IMR-90 (cell line): ENCODE results near the gene SLC31A2. TPM values are rescaled to one million over a fixed set of nuclear protein-coding genes. Genes with fewer than 3 reads are reported as not detected.

Experiments used
- ATAC-seq: fragments of 200-7000 bp; cut with Tn5 transposase; 2 replicates; pipeline ENCODE4 v1.9.1; 2020; ENCODE audit warnings: low read depth, mild to moderate bottlenecking, moderate library complexity
- BruUV-seq: library from RNA; stranded (reverse); fragments of 400-500 nt; replicated peaks from 2 replicates; lab custom pipeline; 2021; lab: Mats Ljungman, UMichigan
- CTCF ChIA-PET: fragments of 300-600 bp; formaldehyde crosslinking; extraction: SDS; loops from one replicate; lab custom pipeline; 2021; ENCODE audit warnings: antibody characterized with exemption; lab: Yijun Ruan, JAX
- POLR2A ChIA-PET: fragments of 300-600 bp; sonication (Branson Sonifier 250); formaldehyde crosslinking; loops from one replicate; lab custom pipeline; 2022; ENCODE audit warnings: antibody characterized with exemption; ENCODE audit not compliant: unreplicated experiment; lab: Charles Lee
- DNase-seq: peaks from one replicate; pipeline ENCODE4 v3.0.0; 2013
- H2AFZ ChIP-seq: replicated peaks from 2 replicates; pipeline ENCODE3; 2013; ENCODE audit warnings: low read length, mild to moderate bottlenecking; ENCODE audit not compliant: poor library complexity
- H2AK5ac ChIP-seq: 2 replicates; pipeline ENCODE4 v1.6.1; 2013; ENCODE audit warnings: low read depth, low read length, inconsistent platforms
- H2AK9ac ChIP-seq: replicated peaks from 2 replicates; pipeline ENCODE3; 2013; ENCODE audit warnings: mild to moderate bottlenecking, low read depth, low read length, moderate library complexity; ENCODE audit not compliant: poor library complexity
- H2BK120ac ChIP-seq: 2 replicates; pipeline ENCODE4 v1.6.1; 2013; ENCODE audit warnings: low read depth, low read length, inconsistent platforms
- H2BK15ac ChIP-seq: 3 replicates; pipeline ENCODE4 v1.6.1; 2013; ENCODE audit warnings: low read depth, low read length, inconsistent platforms
- H2BK20ac ChIP-seq: 2 replicates; pipeline ENCODE4 v1.6.1; 2013; ENCODE audit warnings: low read depth, mild to moderate bottlenecking, inconsistent platforms, low read length, moderate library complexity
- H2BK5ac ChIP-seq: 2 replicates; pipeline ENCODE4 v1.6.1; 2013; ENCODE audit warnings: mild to moderate bottlenecking, low read depth, low read length, inconsistent platforms; ENCODE audit not compliant: poor library complexity, severe bottlenecking
- H3K14ac ChIP-seq: replicated peaks from 2 replicates; pipeline ENCODE4 v1.6.1; 2013; ENCODE audit warnings: low read depth, low read length, inconsistent platforms
- H3K18ac ChIP-seq: 2 replicates; pipeline ENCODE4 v1.6.1; 2013; ENCODE audit warnings: low read depth, low read length, control low read depth
- H3K23ac ChIP-seq: 2 replicates; pipeline ENCODE4 v1.6.1; 2013; ENCODE audit warnings: low read depth, low read length, inconsistent platforms
- H3K27ac ChIP-seq: 2 replicates; pipeline ENCODE4 v1.5.1; 2013; ENCODE audit warnings: mild to moderate bottlenecking, control low read depth, low read length; ENCODE audit not compliant: insufficient read depth
- H3K27me3 ChIP-seq: 2 replicates; pipeline ENCODE4 v1.6.1; 2013; ENCODE audit warnings: low read length; ENCODE audit not compliant: control insufficient read depth, insufficient read depth
- H3K36me3 ChIP-seq: 2 replicates; pipeline ENCODE4 v1.6.1; 2013; ENCODE audit warnings: low read length, mixed read lengths; ENCODE audit not compliant: control insufficient read depth, insufficient read depth
- H3K4ac ChIP-seq: 2 replicates; pipeline ENCODE4 v1.6.1; 2013; ENCODE audit warnings: low read depth, low read length, inconsistent platforms
- H3K4me1 ChIP-seq: 2 replicates; pipeline ENCODE4 v1.6.1; 2013; ENCODE audit warnings: low read length, mixed read lengths; ENCODE audit not compliant: control insufficient read depth, insufficient read depth
- H3K4me2 ChIP-seq: 2 replicates; pipeline ENCODE4 v1.6.1; 2013; ENCODE audit warnings: low read depth, mild to moderate bottlenecking, control low read depth, low read length, moderate library complexity
- H3K4me3 ChIP-seq: 2 replicates; pipeline ENCODE4 v1.5.1; 2013; ENCODE audit warnings: low read depth, mild to moderate bottlenecking, control low read depth, low read length, moderate library complexity; ENCODE audit not compliant: insufficient read depth
- H3K56ac ChIP-seq: 2 replicates; pipeline ENCODE4 v1.6.1; 2013; ENCODE audit warnings: low read length, inconsistent platforms; ENCODE audit not compliant: insufficient read depth; ENCODE audit errors: extremely low read depth
- H3K79me1 ChIP-seq, 2 experiments: 2 replicates each; pipeline ENCODE4 v1.6.1; 2013; ENCODE audit warnings: low read length in 2 of 2, inconsistent platforms in 1 of 2, low read depth in 1 of 2
- H3K9ac ChIP-seq: 2 replicates; pipeline ENCODE4 v1.6.1; 2013; ENCODE audit warnings: low read depth, low read length, control low read depth
- H3K9me1 ChIP-seq: 2 replicates; pipeline ENCODE4 v1.6.1; 2013; ENCODE audit warnings: low read length, inconsistent platforms; ENCODE audit not compliant: insufficient read depth
- H3K9me3 ChIP-seq: 2 replicates; pipeline ENCODE4 v1.6.1; 2013; ENCODE audit warnings: low read length; ENCODE audit not compliant: control insufficient read depth, insufficient read depth
- H4K20me1 ChIP-seq: 2 replicates; pipeline ENCODE4 v1.6.1; 2013; ENCODE audit warnings: low read length, inconsistent platforms; ENCODE audit not compliant: insufficient read depth
- H4K5ac ChIP-seq: 2 replicates; pipeline ENCODE4 v1.6.1; 2013; ENCODE audit warnings: mild to moderate bottlenecking, low read depth, low read length, control low read depth
- H4K8ac ChIP-seq, 2 experiments: 2 replicates each; pipeline ENCODE4 v1.6.1; 2013; ENCODE audit warnings: low read depth in 2 of 2, low read length in 2 of 2, control low read depth in 1 of 2, inconsistent platforms in 1 of 2
- H4K91ac ChIP-seq: 2 replicates; pipeline ENCODE4 v1.6.1; 2013; ENCODE audit warnings: low read depth, low read length, inconsistent platforms; ENCODE audit not compliant: insufficient read depth
- MAFK ChIP-seq: IDR thresholded peaks from 2 replicates; pipeline ENCODE4 v1.6.1; 2012; ENCODE audit warnings: low read depth, low read length, improper control_type of control experiment
- MAZ ChIP-seq: IDR thresholded peaks from 2 replicates; pipeline ENCODE4 v1.6.1; 2012; ENCODE audit warnings: low read depth, mild to moderate bottlenecking, low read length, improper control_type of control experiment, moderate library complexity, borderline replicate concordance
- RAD21 ChIP-seq: IDR thresholded peaks from 2 replicates; pipeline ENCODE4 v1.6.1; 2012; ENCODE audit warnings: low read length, improper control_type of control experiment
- WGBS, 2 experiments: methylation state at CpG; one replicate each; pipeline versions ENCODE4 v1.1.5 to v1.1.7; 2013; ENCODE audit warnings: missing lambda C conversion rate in 2 of 2; ENCODE audit not compliant: insufficient read length in 1 of 2; ENCODE audit errors: extremely low coverage in 2 of 2; 5-methylcytosine and 5-hydroxymethylcytosine counted together
- dilution Hi-C: fragments of 300-500 bp; cut with HindIII; formaldehyde crosslinking; loops from one replicate; pipeline ENCODE4 v1.14.3; 2018; ENCODE audit warnings: low sequenced_read_pairs; ENCODE audit not compliant: unreplicated experiment
- in situ Hi-C: fragments of 300-500 bp; cut with MboI; formaldehyde crosslinking; loops from 3 replicates; pipeline ENCODE4 v1.14.3; 2019; ENCODE audit warnings: low sequenced_read_pairs, inconsistent platforms, mixed read lengths
- intact Hi-C: fragments of 100-400 bp; cut with micrococcal nuclease; formaldehyde crosslinking; loops from 2 replicates; pipeline ENCODE4 v1.10.0; 2022
- polyA plus RNA-seq, 3 experiments: library from polyadenylated mRNA; depleted of rRNA; stranded (reverse); fragments of >200 nt; gene quantifications; 2 replicates each; pipeline ENCODE4 v1.2.3, GENCODE V29; 2012; ENCODE audit warnings: low replicate concordance in 1 of 3
- total RNA-seq: library from RNA; depleted of rRNA; stranded (reverse); fragments of >200 nt; gene quantifications from 2 replicates; pipeline ENCODE4 v1.2.3, GENCODE V29; 2012

SLC31A2 gene
- total and polyA plus RNA-seq, 2 of the 4 experiments (the other 2 are of a cell fraction): 5.1 to 7.2 TPM

DNA sequence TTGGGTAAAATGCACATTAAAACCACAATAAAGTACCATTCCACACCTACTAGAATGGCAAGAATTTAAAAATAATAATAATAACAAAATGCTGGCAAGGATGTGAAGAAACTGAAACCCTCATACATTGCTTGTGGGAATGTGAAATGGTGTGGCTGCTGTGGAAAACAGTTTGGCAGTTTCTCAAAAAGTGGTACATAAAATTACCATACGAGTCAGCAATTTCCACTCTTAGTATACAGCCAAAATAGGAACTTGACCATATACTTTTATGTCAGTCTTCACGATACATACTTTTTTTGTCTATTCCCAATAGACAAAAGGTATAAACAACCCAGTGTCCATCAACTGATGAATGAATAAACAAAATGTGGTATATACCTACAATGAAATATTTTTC lies 54.6 kb downstream of the SLC31A2 start:
- DNase-seq (no peak), ATAC-seq (no peak)
- no peak overlapping the region for H3K9ac ChIP-seq
- H2BK120ac ChIP-seq: no peak overlapping the region
- H4K5ac ChIP-seq: no peak overlapping the region
- TF ChIP-seq RAD21 (no peak), MAZ (no peak), MAFK (peak; percentile 69)
- no peak overlapping the region for H2AFZ ChIP-seq
- H2BK20ac ChIP-seq: no peak overlapping the region
- H3K4me2 ChIP-seq: no peak overlapping the region
- no TSS peak for BruUV-seq
- H3K27ac ChIP-seq: no peak overlapping the region
- dilution Hi-C loops (no loop called here), intact Hi-C loops (no loop called here), in situ Hi-C loops (no loop called here)
- H3K56ac ChIP-seq: no peak overlapping the region
- H3K27me3 ChIP-seq: no peaks in the 10 kb centered on the region
- H2BK15ac ChIP-seq: no peak overlapping the region
- no peak overlapping the region for H4K8ac ChIP-seq
- no peak overlapping the region for H3K23ac ChIP-seq
- ChIA-PET POLR2A (no interaction called here), CTCF (no interaction called here)
- H3K36me3 ChIP-seq: peaks cover 27% of the 10 kb centered on the region
- no peaks in the 10 kb centered on the region for H4K20me1 ChIP-seq
- H3K9me1 ChIP-seq: peaks cover 3% of the 10 kb centered on the region; the same call in 1 of the 2 replicates
- H3K4me3 ChIP-seq: no peak overlapping the region
- peaks cover 0 to 9% of the 10 kb centered on the region in 2 experiments; a peak in 2 of 4 replicates for H3K79me1 ChIP-seq
- H2BK5ac ChIP-seq: no peak overlapping the region
- H3K9me3 ChIP-seq: no peaks in the 10 kb centered on the region
- H3K4me1 ChIP-seq: no peaks in the 10 kb centered on the region
- no peak overlapping the region for H2AK9ac ChIP-seq
- no CpG with 5 or more reads among the region's 2 CpGs for WGBS, 2 experiments
- no peak overlapping the region for H3K14ac ChIP-seq
- H3K4ac ChIP-seq: no peak overlapping the region
- H3K18ac ChIP-seq: no peak overlapping the region
- no peak overlapping the region for H2AK5ac ChIP-seq
- H4K91ac ChIP-seq: no peak overlapping the region
